ENCODE data around the gene CCDC40. TPM values are rescaled to one million over a fixed set of nuclear protein-coding genes. Genes with fewer than 3 reads are reported as not detected.

CCDC40 gene
- total RNA-seq, 2 donors from 2014 or later = 0.53 to 1.3 TPM

- ATAC-seq (replicated peaks in 1 of 2) = no peak
- no peak for DNase-seq
- Mint-ChIP-seq H3K4me3 (no peak overlapping the region), H3K4me1 (ENCODE audit: low read depth) (no peaks in the 10 kb centered on the region), H3K36me3 (ENCODE audit: insufficient read depth in 2 of 2) (no peaks in the 10 kb centered on the region), H3K9me3 (no peaks in the 10 kb centered on the region), H3K27me3 (ENCODE audit: low read depth) (no peaks in the 10 kb centered on the region), H3K27ac (no peak overlapping the region)
These were observed 34.1 kb downstream of the CCDC40 start for GRCh38 chr17:80070375-80071115.

DNA sequence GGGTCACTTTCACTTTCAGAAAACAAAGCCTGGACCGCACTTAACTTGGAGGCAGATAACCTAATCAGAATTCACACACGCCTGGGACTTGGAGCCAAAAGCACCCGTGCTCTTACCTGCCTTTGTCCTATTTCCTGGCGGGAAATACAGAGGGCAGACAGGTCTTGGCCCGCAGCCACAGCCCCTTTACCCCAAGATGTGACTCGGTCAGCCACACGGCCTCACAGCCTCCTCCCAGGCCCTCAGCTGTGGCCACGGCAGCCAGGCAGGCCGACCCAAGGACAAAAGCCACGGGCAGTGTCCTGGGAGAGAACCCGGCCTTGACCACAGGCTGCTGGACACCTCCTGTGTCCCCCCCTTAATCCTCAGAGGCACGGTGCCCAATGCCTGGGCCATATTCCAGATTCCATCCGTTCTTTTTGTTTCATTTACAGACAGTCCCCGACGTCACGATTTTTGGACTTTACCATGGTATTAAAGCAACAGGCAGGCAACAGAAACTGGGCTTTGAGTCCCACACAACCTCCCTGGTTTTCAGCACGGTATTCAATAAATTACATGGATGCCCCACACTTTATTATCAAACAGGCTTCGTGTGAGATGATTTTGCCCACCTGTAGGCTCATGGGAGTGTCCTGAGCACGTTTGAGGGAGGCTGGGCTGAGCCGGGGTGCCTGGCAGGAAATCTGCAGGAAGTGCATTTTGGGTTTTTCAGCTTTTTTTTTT lies 34.8 kb downstream of the CCDC40 start:
- Mint-ChIP-seq H3K4me3 (no peak overlapping the region), H3K27ac (no peak overlapping the region), H3K4me1 (ENCODE audit: low read depth) (no peaks in the 10 kb centered on the region), H3K9me3 (no peaks in the 10 kb centered on the region), H3K36me3 (ENCODE audit: insufficient read depth in 2 of 2) (no peaks in the 10 kb centered on the region), H3K27me3 (ENCODE audit: low read depth) (no peaks in the 10 kb centered on the region)
- DNase-seq (no peak), ATAC-seq (replicated peaks in 1 of 2) (no peak)

GRCh38 chr17:80072410-80072809 lies 36.0 kb downstream of the CCDC40 start:
- Mint-ChIP-seq H3K4me3 (no peak overlapping the region), H3K27ac (no peak overlapping the region), H3K9me3 (no peaks in the 10 kb centered on the region), H3K36me3 (ENCODE audit: insufficient read depth in 2 of 2) (no peaks in the 10 kb centered on the region), H3K4me1 (ENCODE audit: low read depth) (no peaks in the 10 kb centered on the region), H3K27me3 (ENCODE audit: low read depth) (no peaks in the 10 kb centered on the region)
- ATAC-seq (replicated peaks in 1 of 2) (no peak), DNase-seq (no peak)

DNA sequence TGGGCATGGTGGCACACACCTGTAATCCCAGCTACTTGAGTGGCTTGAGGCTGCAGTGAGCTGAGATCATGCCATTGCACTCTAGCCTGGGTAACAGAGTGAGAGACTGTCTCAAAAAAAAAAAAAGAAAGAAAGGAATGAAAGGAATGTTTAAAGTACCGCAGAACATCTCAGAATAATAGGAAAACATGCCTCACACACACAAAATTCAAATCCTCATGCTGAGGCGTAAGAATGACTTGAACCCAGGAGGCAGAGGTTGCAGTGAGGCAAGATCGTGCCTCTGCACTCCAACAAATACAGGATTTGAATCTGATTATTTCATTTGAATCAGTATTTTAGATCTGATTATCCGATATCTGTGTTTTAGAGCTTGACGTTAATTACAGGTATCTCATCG lies 43.6 kb downstream of the CCDC40 start:
- Mint-ChIP-seq H3K36me3 (ENCODE audit: insufficient read depth in 2 of 2) (no peaks in the 10 kb centered on the region), H3K4me1 (ENCODE audit: low read depth) (peaks cover 6% of the 10 kb centered on the region), H3K4me3 (no peak overlapping the region), H3K27ac (no peak overlapping the region), H3K27me3 (ENCODE audit: low read depth) (no peaks in the 10 kb centered on the region), H3K9me3 (no peaks in the 10 kb centered on the region)
- ATAC-seq (replicated peaks in 1 of 2) (no peak), DNase-seq (no peak)

GRCh38 chr17:80081596-80081995 lies 45.2 kb downstream of the CCDC40 start:
- no peak overlapping the region for H3K27ac Mint-ChIP-seq
- no peak for ATAC-seq (replicated peaks in 1 of 2)
- no peak for DNase-seq
- no peaks in the 10 kb centered on the region for H3K9me3 Mint-ChIP-seq
- peaks cover 6% of the 10 kb centered on the region for H3K4me1 Mint-ChIP-seq (ENCODE audit: low read depth)
- H3K27me3 Mint-ChIP-seq (ENCODE audit: low read depth) = no peaks in the 10 kb centered on the region
- H3K36me3 Mint-ChIP-seq (ENCODE audit: insufficient read depth in 2 of 2) = no peaks in the 10 kb centered on the region
- H3K4me3 Mint-ChIP-seq = no peak overlapping the region

DNA sequence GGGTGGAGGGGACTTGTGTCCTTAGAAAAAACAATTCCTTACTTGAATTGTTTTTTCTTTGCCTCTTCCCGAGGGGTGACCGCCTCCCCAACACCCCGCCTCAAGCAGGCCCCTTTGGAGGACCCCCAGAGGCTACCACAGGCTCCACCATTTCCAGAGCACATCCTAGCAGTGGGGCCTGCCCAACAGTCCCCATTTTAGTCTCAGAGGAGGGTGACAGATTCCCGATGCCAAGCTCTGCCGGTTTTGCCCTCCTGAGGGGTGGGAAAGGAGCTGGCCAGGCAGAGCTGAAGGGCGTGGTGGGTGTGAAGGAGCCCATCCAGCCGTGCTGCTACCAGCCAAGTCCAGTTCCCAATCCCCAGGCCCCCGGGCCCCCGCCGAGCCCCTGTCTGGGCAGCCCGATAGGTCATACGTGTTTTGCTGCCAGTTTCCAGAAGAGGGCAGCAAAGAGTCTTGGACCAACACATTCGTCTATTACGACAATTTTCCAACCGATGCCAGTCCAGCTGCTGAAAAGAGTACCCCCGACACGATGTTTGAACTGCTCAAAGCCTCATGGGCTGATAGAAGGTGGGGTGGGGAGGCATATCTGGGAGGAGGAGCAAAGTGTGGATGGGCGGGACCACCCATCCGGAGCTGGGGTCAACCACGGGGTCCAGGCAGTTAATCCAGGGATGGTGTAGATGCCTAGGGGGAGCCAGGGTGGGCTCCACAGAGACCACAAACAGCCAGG lies 46.1 kb downstream of the CCDC40 start:
- Mint-ChIP-seq H3K27me3 (ENCODE audit: low read depth) (no peaks in the 10 kb centered on the region), H3K27ac (no peak overlapping the region), H3K4me1 (ENCODE audit: low read depth) (peaks cover 6% of the 10 kb centered on the region), H3K36me3 (ENCODE audit: insufficient read depth in 2 of 2) (no peaks in the 10 kb centered on the region), H3K9me3 (no peaks in the 10 kb centered on the region), H3K4me3 (peak overlapping the region in 1 of 2 donors; percentile 10)
- DNase-seq = peak; percentile 64 to 71
- peak; percentile 62 to 73 for ATAC-seq (replicated peaks in 1 of 2)

DNA sequence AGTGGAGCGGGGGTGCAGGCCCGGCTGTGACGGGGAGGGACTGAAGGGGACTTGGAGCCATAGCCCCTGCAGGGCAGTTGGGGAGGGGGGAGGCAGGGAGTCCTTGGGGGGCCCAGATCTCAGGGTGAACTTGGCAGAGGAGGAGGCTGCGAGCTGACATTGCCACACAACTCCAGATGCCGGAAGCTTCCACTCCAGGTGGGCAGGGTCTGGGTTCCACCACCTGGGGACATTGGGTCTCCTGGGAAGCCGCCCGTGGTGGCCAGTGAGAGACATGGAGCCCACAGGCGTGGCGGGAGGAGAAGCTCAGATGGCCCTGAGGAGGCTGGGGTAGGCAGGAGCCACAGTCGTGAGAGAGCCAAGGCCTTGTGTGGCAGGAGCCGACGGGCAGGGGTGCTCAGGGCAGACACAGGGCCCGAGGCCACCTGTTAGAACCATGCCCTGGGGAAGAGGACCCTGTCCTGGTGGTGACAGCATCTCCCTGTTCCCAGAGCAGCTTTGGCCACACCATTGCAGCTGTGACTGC lies 46.8 kb downstream of the CCDC40 start:
- Mint-ChIP-seq H3K4me3 (no peak overlapping the region), H3K27me3 (ENCODE audit: low read depth) (no peaks in the 10 kb centered on the region), H3K36me3 (ENCODE audit: insufficient read depth in 2 of 2) (no peaks in the 10 kb centered on the region), H3K4me1 (ENCODE audit: low read depth) (peaks cover 6% of the 10 kb centered on the region), H3K27ac (no peak overlapping the region), H3K9me3 (no peaks in the 10 kb centered on the region)
- DNase-seq (no peak), ATAC-seq (replicated peaks in 1 of 2) (no peak)

DNA sequence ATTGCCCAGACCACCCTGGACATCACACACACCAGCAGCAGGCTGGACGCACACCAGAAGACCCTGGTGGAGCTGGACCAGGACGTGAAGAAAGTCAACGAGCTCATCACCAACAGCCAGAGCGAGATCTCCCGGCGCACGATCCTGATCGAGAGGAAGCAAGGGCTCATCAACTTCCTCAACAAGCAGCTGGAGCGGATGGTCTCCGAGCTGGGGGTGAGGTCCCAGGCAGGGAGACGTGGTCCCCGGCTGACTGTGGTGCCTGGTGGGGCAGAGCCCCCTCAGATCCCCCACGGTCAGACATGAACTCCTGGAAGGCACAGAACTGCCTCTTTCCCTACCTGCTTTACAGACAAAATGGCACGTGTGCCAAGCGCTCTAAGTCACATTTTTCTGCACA lies 48.3 kb downstream of the CCDC40 start:
- no peaks in the 10 kb centered on the region for H3K27me3 Mint-ChIP-seq (ENCODE audit: low read depth)

GRCh38 chr17:80086081-80086480 lies 49.6 kb downstream of the CCDC40 start:
- Mint-ChIP-seq H3K27me3 (ENCODE audit: low read depth) (no peaks in the 10 kb centered on the region), H3K36me3 (ENCODE audit: insufficient read depth in 2 of 2) (no peaks in the 10 kb centered on the region), H3K27ac (no peak overlapping the region), H3K4me1 (ENCODE audit: low read depth) (peaks cover 6% of the 10 kb centered on the region), H3K9me3 (no peaks in the 10 kb centered on the region), H3K4me3 (no peak overlapping the region)
- ATAC-seq (replicated peaks in 1 of 2) = no peak
- no peak for DNase-seq

More for the DNA sequence above, 48.3 kb downstream of the CCDC40 start:
- H3K27ac Mint-ChIP-seq = no peak overlapping the region
- H3K4me3 Mint-ChIP-seq = no peak overlapping the region
- H3K4me1 Mint-ChIP-seq (ENCODE audit: low read depth) = peaks cover 6% of the 10 kb centered on the region
- ATAC-seq (replicated peaks in 1 of 2) = no peak
- no peak for DNase-seq
- no peaks in the 10 kb centered on the region for H3K36me3 Mint-ChIP-seq (ENCODE audit: insufficient read depth in 2 of 2)
- no peaks in the 10 kb centered on the region for H3K9me3 Mint-ChIP-seq

DNA sequence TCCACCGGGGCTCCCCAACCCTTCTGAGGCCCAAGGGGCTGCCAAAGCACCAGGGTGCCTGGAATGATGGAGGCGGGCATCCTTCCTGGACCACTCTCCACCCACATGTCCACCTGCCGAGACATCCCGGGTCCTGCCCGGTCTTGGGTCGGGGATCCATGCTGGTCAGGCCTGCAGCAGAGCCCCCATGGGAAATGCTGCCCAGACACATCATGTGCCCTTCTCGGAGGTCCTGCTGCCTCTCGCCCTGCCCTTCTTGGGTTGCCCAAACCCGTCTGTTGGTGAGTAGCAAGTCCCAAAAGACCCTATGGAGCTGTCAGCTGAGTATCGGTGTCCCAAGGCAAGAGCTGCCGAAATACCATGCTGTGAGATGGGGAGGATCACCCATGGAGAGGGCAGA lies 50.2 kb downstream of the CCDC40 start:
- Mint-ChIP-seq H3K27me3 (ENCODE audit: low read depth) (no peaks in the 10 kb centered on the region), H3K4me3 (no peak overlapping the region), H3K9me3 (no peaks in the 10 kb centered on the region), H3K4me1 (ENCODE audit: low read depth) (peaks cover 6% of the 10 kb centered on the region), H3K27ac (no peak overlapping the region), H3K36me3 (ENCODE audit: insufficient read depth in 2 of 2) (no peaks in the 10 kb centered on the region)
- DNase-seq (no peak), ATAC-seq (replicated peaks in 1 of 2) (no peak)

DNA sequence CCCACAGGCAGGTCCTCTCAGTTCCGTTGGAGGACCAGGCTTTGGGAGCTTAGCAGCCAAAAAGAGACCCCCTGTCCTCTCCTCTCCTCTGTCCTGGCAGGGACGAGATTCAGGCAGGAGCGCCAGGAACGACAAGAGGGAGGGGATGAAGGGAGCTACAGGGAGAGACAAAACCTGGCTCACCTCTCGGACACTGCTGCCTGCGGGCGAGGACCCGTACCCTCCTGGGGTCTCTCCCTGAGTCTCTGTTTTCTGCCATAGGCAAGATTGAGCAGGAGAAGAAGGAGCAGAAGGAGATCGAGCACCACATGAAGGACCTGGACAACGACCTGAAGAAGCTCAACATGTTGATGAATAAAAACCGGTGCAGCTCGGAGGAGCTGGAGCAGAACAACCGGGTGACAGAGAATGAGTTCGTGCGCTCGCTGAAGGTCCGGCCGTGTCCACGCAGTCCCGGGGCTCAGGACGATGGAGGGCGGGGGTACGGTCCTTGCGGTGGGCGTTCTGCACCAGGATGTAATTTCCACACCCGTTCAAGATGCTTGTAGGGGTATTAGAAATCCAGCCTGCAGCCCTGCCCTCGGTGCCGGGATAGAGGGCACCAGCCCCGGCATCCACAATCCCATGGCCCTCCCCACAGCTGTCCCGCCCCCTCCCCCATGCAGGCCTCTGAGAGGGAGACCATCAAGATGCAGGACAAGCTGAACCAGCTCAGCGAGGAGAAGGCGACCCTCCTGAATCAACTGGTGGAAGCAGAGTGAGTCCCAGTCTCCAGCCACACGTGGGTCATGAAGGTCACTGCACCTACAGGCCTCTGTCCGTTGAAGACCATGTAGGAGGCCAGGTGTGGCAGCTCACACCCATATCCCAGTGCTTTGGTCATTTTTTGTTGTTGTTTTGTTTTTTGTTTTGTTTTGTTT lies 51.2 kb downstream of the CCDC40 start:
- no peak overlapping the region for H3K27ac Mint-ChIP-seq
- ATAC-seq (replicated peaks in 1 of 2) (no peak), DNase-seq (no peak)
- H3K36me3 Mint-ChIP-seq (ENCODE audit: insufficient read depth in 2 of 2) = no peaks in the 10 kb centered on the region
- peaks cover 4% of the 10 kb centered on the region for H3K4me1 Mint-ChIP-seq (ENCODE audit: low read depth)
- H3K9me3 Mint-ChIP-seq = no peaks in the 10 kb centered on the region
- no peak overlapping the region for H3K4me3 Mint-ChIP-seq
- no peaks in the 10 kb centered on the region for H3K27me3 Mint-ChIP-seq (ENCODE audit: low read depth)

DNA sequence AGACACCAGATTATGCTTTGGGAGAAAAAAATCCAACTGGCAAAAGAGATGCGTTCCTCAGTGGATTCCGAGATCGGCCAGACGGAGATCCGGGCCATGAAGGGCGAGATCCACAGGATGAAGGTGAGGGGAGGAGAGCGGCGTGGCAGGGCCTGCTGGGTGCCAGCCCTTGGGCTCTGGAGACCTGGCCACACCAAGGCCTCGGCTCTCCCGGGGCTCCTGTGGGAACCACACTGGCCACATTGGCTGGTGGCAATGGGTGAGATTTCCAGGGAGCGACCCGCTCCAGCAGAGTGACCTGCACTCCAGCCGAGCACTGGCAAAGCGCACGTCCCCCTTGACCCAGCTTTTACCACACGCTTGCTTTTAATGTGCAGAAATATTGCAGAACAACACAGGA lies 53.3 kb downstream of the CCDC40 start:
- Mint-ChIP-seq H3K4me1 (ENCODE audit: low read depth) (no peaks in the 10 kb centered on the region), H3K9me3 (no peaks in the 10 kb centered on the region), H3K27me3 (ENCODE audit: low read depth) (no peaks in the 10 kb centered on the region), H3K4me3 (no peak overlapping the region), H3K27ac (no peak overlapping the region), H3K36me3 (ENCODE audit: insufficient read depth in 2 of 2) (no peaks in the 10 kb centered on the region)
- no peak for ATAC-seq (replicated peaks in 1 of 2)
- DNase-seq = no peak

All from activated T-cell treated with anti-CD3 and anti-CD28 coated beads, Interleukin-2, amount 50 U/mL, for 72 hours (primary cell).